ENCODE data around the gene LDLRAD3. TPM values are rescaled to one million over a fixed set of nuclear protein-coding genes. Genes with fewer than 3 reads are reported as not detected.

LDLRAD3 gene
- total RNA-seq, 2 experiments from 2014 or later = not detected

DNA sequence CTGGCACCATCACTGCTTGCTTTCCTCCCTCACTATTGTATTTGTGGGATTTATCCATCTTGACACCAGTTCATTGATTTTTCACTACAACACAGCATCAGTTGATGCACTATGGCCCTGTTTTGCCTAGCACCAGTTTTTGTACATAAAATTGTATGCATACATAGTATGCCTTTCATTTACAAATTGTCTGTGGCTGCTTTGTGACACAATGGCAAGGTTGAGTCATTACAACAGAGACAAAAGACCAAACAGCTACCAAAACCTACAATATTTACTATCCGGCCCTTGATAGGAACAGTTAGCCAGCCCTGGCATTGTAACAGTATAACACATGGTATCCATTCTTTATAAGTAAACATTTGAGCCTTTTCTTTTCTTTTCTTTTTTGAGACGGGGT is 150.3 kb downstream of the LDLRAD3 start:
- BruUV-seq (replicated peaks) = no TSS peak
- Histone ChIP-seq H4K20me1 (ENCODE audit: insufficient read depth, low read length) (no peaks in the 10 kb centered on the region), H3K4me3 (ENCODE audit: low read depth, low read length, poor library complexity, severe bottlenecking) (no peak overlapping the region), H3K4me2 (ENCODE audit: low read length) (no peak overlapping the region), H3K27ac (ENCODE audit: low read depth, low read length, poor library complexity, severe bottlenecking) (no peak overlapping the region), H3K4me1 (ENCODE audit: insufficient read depth, low read length, poor library complexity, severe bottlenecking) (no peaks in the 10 kb centered on the region), H3K79me2 (ENCODE audit: insufficient read depth, low read depth, low read length) (no peaks in the 10 kb centered on the region), H3K36me3 (ENCODE audit: insufficient read depth, low read length) (no peaks in the 10 kb centered on the region), H2AFZ (ENCODE audit: low read length) (no peak overlapping the region), H3K9me3 (ENCODE audit: low read length) (no peaks in the 10 kb centered on the region), H3K9me2 (ENCODE audit: insufficient read depth, low read length) (no peaks in the 10 kb centered on the region)
- ChIA-PET POLR2A (no interaction called here), CTCF (ENCODE audit: unreplicated experiment) (no interaction called here)
- no peak for DNase-seq (ENCODE audit: low spot score)
- no peak for TF ChIP-seq CTCF (conservative IDR thresholded peaks at IDR 0.05; ENCODE audit: low read length)
- TF ChIP-seq EZH2phosphoT487 (IDR thresholded peaks at IDR 0.05; ENCODE audit: borderline replicate concordance, low read depth, low read length) = no peak
- intact Hi-C loops (cut with micrococcal nuclease; ENCODE audit: unreplicated experiment) = no loop called here

GRCh38 chr11:36095716-36096115 is 151.9 kb downstream of the LDLRAD3 start:
- TF ChIP-seq EZH2phosphoT487 (IDR thresholded peaks at IDR 0.05; ENCODE audit: borderline replicate concordance, low read depth, low read length) (no peak), CTCF (conservative IDR thresholded peaks at IDR 0.05; ENCODE audit: low read length) (no peak)
- no peak for DNase-seq (ENCODE audit: low spot score)
- Histone ChIP-seq H4K20me1 (ENCODE audit: insufficient read depth, low read length) (no peaks in the 10 kb centered on the region), H3K27ac (ENCODE audit: low read depth, low read length, poor library complexity, severe bottlenecking) (no peak overlapping the region), H3K36me3 (ENCODE audit: insufficient read depth, low read length) (no peaks in the 10 kb centered on the region), H2AFZ (ENCODE audit: low read length) (no peak overlapping the region), H3K79me2 (ENCODE audit: insufficient read depth, low read depth, low read length) (no peaks in the 10 kb centered on the region), H3K9me2 (ENCODE audit: insufficient read depth, low read length) (no peaks in the 10 kb centered on the region), H3K4me1 (ENCODE audit: insufficient read depth, low read length, poor library complexity, severe bottlenecking) (no peaks in the 10 kb centered on the region), H3K4me2 (ENCODE audit: low read length) (no peak overlapping the region), H3K9me3 (ENCODE audit: low read length) (no peaks in the 10 kb centered on the region), H3K4me3 (ENCODE audit: low read depth, low read length, poor library complexity, severe bottlenecking) (no peak overlapping the region)
- CTCF ChIA-PET (ENCODE audit: unreplicated experiment) = no interaction called here
- intact Hi-C loops (cut with micrococcal nuclease; ENCODE audit: unreplicated experiment) = no loop called here
- POLR2A ChIA-PET = interaction anchor here (1.1 kb wide), 1 partner anchor 12 kb away, joined by 3 read pairs; no protein-coding TSS in a partner anchor
- no TSS peak for BruUV-seq (replicated peaks)

GRCh38 chr11:36097219-36097650 is 153.4 kb downstream of the LDLRAD3 start:
- TF ChIP-seq EZH2phosphoT487 (IDR thresholded peaks at IDR 0.05; ENCODE audit: borderline replicate concordance, low read depth, low read length) (no peak), CTCF (conservative IDR thresholded peaks at IDR 0.05; ENCODE audit: low read length) (no peak)

More at GRCh38 chr11:36097219-36097650, 153.4 kb downstream of the LDLRAD3 start:
- Histone ChIP-seq H3K9me3 (ENCODE audit: low read length) (no peaks in the 10 kb centered on the region), H3K79me2 (ENCODE audit: insufficient read depth, low read depth, low read length) (no peaks in the 10 kb centered on the region), H2AFZ (ENCODE audit: low read length) (no peak overlapping the region), H3K4me1 (ENCODE audit: insufficient read depth, low read length, poor library complexity, severe bottlenecking) (no peaks in the 10 kb centered on the region), H4K20me1 (ENCODE audit: insufficient read depth, low read length) (no peaks in the 10 kb centered on the region), H3K27ac (ENCODE audit: low read depth, low read length, poor library complexity, severe bottlenecking) (no peak overlapping the region), H3K36me3 (ENCODE audit: insufficient read depth, low read length) (no peaks in the 10 kb centered on the region), H3K4me2 (ENCODE audit: low read length) (no peak overlapping the region), H3K9me2 (ENCODE audit: insufficient read depth, low read length) (no peaks in the 10 kb centered on the region), H3K4me3 (ENCODE audit: low read depth, low read length, poor library complexity, severe bottlenecking) (no peak overlapping the region)
- no peak for DNase-seq (ENCODE audit: low spot score)
- POLR2A ChIA-PET = no interaction called here
- CTCF ChIA-PET (ENCODE audit: unreplicated experiment) = no interaction called here
- intact Hi-C loops (cut with micrococcal nuclease; ENCODE audit: unreplicated experiment) = no loop called here
- BruUV-seq (replicated peaks) = no TSS peak
